NCI-H1417 treated with DMSO at 0.1 percent for 48 hours (cell line): ENCODE data around the gene TMEM135.

Experiments
- DNase-seq: peaks from one replicate; lab custom pipeline; 2025; lab: John Stamatoyannopoulos, UW

TMEM135 gene

GRCh38 chr11:87301785-87302540 is 264.2 kb downstream of the TMEM135 start:
- no peak for DNase-seq

DNA sequence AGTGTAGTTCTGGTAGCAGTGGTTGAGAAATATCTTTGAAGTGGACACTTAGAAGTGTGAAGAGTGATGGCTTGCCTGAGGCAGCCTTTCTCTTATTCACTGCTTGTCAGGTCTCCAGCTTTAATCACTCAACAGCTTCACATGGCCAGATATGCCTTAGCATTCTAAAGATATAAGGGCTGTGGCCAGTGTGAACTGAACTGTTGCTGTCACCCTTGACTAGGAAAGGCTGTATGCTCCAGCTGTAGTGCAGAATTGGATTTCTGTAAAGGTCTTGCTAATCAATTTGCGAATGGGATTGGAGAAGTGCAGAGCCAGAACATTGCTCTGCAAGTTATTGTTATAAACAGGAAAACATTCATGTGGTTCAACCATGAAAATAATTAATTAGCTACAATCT is 266.7 kb downstream of the TMEM135 start:
- DNase-seq = no peak

- no peak for DNase-seq
Measured at GRCh38 chr11:87306262-87306851, 268.6 kb downstream of the TMEM135 start.

GRCh38 chr11:87307101-87307500 is 269.4 kb downstream of the TMEM135 start:
- no peak for DNase-seq

GRCh38 chr11:87315229-87315628 is 277.5 kb downstream of the TMEM135 start:
- no peak for DNase-seq

- DNase-seq = no peak
Measured at GRCh38 chr11:87316491-87316890, 278.8 kb downstream of the TMEM135 start.

GRCh38 chr11:87317441-87317840 is 279.7 kb downstream of the TMEM135 start:
- no peak for DNase-seq

DNA sequence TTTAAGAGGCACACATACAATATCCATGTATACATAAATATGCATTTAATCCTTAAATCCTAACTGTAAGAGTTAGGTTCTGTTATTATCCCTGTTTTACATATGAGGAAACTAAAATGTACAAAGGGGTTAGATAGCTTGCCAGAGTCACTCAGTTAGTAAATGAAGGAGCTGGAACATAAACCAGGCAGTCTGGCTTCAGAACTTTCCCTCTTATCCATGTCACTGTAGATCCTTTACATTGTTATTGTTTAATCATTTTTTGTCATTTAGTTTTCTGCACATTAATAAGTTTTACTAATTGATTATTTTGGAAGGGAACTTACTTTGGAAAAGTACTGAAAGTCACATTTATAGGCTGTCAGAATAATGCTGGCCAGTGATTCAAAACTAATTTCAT is 282.4 kb downstream of the TMEM135 start:
- DNase-seq = no peak

- no peak for DNase-seq
Measured at GRCh38 chr11:87322568-87322967, 284.8 kb downstream of the TMEM135 start.

DNA sequence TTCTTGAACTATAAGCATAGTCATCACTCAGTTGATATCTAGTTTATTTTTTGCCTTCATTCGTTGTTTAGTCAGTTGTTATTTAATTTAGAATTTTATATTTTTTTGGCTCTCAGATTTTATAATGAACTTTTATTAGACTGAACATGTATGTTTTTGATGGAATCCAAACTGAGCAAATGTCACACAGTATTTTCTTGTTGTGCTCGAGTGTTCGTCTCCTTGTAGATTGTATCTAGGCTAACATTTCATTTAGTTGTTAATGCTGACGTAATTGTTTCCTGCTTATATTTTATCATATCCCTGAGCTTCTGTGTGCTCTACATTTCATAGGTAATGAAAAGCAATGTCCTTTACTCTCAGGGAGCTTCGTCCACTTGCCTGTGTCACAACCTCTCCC is 286.2 kb downstream of the TMEM135 start:
- DNase-seq = no peak

- DNase-seq = no peak
Measured at GRCh38 chr11:87324817-87325489, 287.2 kb downstream of the TMEM135 start.

- DNase-seq = no peak
Measured at GRCh38 chr11:87325490-87325872, 287.7 kb downstream of the TMEM135 start.

DNA sequence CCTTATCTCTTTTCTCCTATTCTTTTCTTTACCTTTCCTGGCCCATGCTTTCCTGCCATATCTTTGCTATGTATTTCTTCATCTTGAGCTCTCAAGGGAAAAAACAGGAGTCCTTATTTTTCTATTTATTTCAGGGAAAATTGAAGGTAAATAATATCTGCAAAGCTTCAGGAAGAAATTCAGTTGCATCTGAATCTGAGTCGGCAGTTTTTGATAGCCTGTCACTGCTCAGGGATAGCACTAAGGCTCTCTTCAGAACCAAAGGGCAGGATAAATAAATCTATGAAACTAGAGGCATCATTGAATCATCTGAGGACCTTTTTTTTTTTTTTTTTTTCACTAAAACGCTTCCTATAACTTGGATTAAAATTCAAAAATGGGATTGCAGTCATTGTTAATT is 288.9 kb downstream of the TMEM135 start:
- DNase-seq = no peak

DNA sequence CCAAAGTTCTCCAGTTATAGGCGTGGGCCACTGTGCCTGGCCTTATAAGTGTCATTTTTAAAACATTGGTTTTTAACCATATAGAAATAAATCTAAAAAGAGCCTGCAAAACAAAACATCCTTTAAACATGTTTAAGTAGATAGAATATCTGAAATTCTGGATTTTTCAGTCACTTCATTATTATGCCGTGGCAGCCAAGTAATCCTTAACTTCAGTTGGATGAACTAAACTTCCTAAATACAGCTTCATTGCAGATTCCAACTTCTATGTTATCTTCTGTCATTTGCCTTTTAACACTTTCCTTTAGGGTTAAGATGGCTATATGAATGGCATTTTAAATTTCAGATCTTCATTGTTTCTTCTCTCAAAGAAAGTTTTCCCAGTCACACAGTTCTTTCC is 291.4 kb downstream of the TMEM135 start:
- no peak for DNase-seq

DNA sequence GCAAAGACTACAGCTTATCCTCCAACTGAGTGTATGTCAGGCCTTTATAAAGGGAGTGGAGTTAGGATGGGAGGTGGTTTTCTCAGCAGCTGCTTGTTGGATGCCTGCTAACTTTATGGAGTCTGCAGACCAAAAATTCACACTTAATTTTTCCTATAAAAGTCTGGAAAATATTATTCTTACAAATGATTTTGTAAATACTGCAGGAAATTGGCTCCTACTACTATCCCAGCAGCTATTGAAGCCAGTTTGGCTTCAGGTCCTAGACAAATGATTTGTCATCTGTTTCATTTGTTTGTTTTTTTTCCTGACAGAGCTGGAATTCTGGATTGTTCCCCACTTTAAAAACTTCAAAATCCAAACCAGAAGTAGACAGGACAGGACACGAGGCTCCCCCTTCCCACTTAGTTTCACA is 292.5 kb downstream of the TMEM135 start:
- no peak for DNase-seq

- no peak for DNase-seq
Measured at GRCh38 chr11:87331273-87331672, 293.5 kb downstream of the TMEM135 start.

- DNase-seq = no peak
Measured at GRCh38 chr11:87338046-87338639, 300.4 kb downstream of the TMEM135 start.

DNA sequence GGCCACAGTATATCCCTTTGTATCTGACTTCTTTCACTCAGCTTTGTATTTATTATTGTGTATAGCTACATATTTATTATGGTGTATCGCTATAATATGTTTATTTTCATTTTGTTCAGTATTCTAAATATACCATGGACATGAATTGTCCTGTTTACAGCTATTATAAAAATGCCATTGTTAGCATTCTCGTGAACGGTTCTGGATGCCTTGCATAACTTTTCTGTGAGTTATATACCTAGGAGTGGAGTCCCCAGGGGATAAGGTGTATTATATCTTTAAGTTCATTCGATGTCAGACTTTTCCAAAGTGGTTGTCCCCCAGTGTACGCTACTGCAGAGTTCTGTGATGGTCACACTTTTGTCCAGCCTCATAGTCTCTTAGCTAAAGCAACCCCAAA is 301.7 kb downstream of the TMEM135 start:
- no peak for DNase-seq

DNA sequence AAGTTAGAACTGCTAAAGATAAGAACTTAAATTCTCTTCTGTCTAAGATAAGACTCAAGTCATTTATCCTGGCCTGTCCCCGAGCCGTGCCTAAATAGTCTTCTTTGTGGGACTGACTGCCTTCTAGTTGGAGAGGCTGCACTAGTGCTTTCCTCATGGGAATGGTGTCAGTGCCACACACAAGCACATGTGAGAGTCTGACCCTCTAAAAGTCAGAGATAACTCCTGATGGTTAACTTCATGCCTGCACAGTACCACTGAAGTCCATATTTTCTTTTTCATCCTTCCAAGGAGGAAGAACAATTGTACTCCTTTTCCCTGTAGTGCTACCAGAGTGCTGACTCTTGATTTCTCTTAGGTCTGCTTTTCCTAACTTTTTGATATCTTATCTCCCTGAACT is 309.7 kb downstream of the TMEM135 start:
- DNase-seq = no peak

- DNase-seq = no peak
Measured at GRCh38 chr11:87347854-87348253, 310.1 kb downstream of the TMEM135 start.

GRCh38 chr11:87351676-87352075 is 313.9 kb downstream of the TMEM135 start:
- no peak for DNase-seq

DNA sequence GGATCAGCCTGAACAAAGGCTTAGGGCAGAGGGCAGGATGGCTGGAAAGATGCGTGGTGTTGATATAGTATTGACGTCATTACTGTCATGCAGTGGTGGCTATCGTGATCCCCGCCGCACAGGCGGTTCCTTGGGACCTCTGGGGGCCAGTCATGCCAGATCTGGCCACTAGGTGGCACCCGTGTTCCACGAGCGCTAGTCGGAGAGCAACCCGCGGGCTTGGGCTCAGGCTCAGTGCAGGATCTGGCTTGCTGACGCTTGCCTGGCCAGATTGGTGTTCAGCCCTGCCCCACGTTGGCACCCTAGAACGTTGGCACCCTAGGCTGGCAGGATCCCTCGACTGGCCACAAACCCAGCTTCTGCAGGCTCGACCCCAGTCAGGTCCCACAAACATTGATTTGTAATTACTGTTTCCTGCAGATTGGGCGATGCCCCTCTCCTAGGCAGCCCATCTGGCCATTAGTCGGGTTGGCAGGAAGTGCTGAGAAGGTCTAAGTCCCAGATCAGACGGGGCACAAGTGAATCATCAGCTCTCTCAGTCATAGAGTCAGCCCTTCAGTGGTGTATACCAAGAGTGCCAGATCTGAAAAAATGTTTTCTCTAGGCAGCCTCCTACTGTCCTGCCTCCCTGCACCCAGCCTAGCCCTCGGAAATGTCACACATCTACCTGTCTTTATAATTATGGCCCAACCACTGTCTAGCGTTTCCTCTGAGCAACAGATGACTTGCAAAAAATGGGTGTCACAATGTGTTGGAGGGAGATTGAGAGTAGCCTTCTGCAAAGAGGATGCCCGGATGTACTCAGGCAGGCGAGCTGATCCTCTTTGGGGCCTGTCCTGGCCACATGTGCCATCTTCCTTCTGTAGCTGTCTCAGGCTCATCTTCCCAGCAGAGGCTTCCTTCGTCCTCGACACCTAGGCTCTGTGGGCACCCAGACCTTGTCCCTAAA is 315.3 kb downstream of the TMEM135 start:
- DNase-seq = peak; percentile 19
